Vagina (tissue), 2 donors: Measurements from ENCODE around the gene ANKRD11. TPM values are rescaled to one million over a fixed set of nuclear protein-coding genes. Genes with fewer than 3 reads are reported as not detected.

Experiments used
- DNase-seq, 2 donors: peaks; one replicate each; pipeline ENCODE4 v3.0.0-alpha.2; 2017; ENCODE audit errors: extremely low spot score in 2 of 2
- H3K27ac ChIP-seq: fragments of 200-600 bp; sonication (generic); one replicate; pipeline ENCODE4 v1.5.1; 2019
- H3K27me3 ChIP-seq: fragments of 200-600 bp; sonication (generic); one replicate; pipeline ENCODE4 v1.5.1; 2019
- H3K36me3 ChIP-seq, 2 donors: fragments of 200-600 bp; sonication (generic); one replicate each; pipeline ENCODE4 v1.5.1; 2017 to 2019
- H3K4me1 ChIP-seq: fragments of 200-600 bp; sonication (generic); one replicate; pipeline ENCODE4 v1.5.1; 2019
- H3K4me3 ChIP-seq, 2 donors: fragments of 200-600 bp; sonication (generic); 1 replicate in 1 of 2; 2 replicates in 1 of 2; pipeline ENCODE4 v1.5.1; 2016 to 2019
- H3K9me3 ChIP-seq: fragments of 200-600 bp; sonication (generic); one replicate; pipeline ENCODE4 v1.5.1; 2019
- POLR2A ChIP-seq, 2 donors: fragments of 450-650 bp; IDR thresholded peaks; one replicate each; pipeline ENCODE4 v1.6.1; 2017; ENCODE audit warnings: antibody characterized with exemption in 2 of 2, mild to moderate bottlenecking in 2 of 2, moderate library complexity in 2 of 2
- POLR2AphosphoS5 ChIP-seq, 2 donors: sonication (generic); formaldehyde crosslinking; IDR thresholded peaks; one replicate each; pipeline ENCODE4 v1.9.0; 2017; ENCODE audit warnings: antibody characterized with exemption in 2 of 2, mild to moderate bottlenecking in 2 of 2, low read depth in 1 of 2; ENCODE audit not compliant: insufficient read depth in 1 of 2
- intact Hi-C: fragments of 100-400 bp; cut with DNase I; formaldehyde crosslinking; loops from one replicate; pipeline ENCODE4 v1.15.1; 2023
- total RNA-seq: library from RNA; depleted of rRNA; stranded (reverse); fragments of >200 nt; gene quantifications from one replicate; pipeline ENCODE4 v1.2.3, GENCODE V29; 2016
- TF ChIP-seq, protein P1 (sequence below), 3 experiments: fragments of 450-650 bp in 2 of 3; fragments of 200-600 bp in 1 of 3; sonication (generic) in 1 of 3; IDR thresholded peaks; one replicate each; pipeline ENCODE4 v1.5.1; 2017 to 2019; ENCODE audit warnings: antibody characterized with exemption in 3 of 3, mild to moderate bottlenecking in 2 of 3, moderate library complexity in 2 of 3

Gene ANKRD11
- total RNA-seq, 1 donor from 2014 or later, result 135 TPM

GRCh38 chr16:89232107-89232506 lies 258.3 kb downstream of the ANKRD11 start:
- intact Hi-C loops, result no loop called here

GRCh38 chr16:89230255-89230654 lies 260.1 kb downstream of the ANKRD11 start:
- TF ChIP-seq POLR2A (IDR thresholded peaks at IDR 0.05), result no peak
- no peak for TF ChIP-seq POLR2AphosphoS5 (IDR thresholded peaks at IDR 0.05; ENCODE audit: insufficient read depth in 1 of 2, low read depth in 1 of 2)
- TF ChIP-seq, protein P1, sequence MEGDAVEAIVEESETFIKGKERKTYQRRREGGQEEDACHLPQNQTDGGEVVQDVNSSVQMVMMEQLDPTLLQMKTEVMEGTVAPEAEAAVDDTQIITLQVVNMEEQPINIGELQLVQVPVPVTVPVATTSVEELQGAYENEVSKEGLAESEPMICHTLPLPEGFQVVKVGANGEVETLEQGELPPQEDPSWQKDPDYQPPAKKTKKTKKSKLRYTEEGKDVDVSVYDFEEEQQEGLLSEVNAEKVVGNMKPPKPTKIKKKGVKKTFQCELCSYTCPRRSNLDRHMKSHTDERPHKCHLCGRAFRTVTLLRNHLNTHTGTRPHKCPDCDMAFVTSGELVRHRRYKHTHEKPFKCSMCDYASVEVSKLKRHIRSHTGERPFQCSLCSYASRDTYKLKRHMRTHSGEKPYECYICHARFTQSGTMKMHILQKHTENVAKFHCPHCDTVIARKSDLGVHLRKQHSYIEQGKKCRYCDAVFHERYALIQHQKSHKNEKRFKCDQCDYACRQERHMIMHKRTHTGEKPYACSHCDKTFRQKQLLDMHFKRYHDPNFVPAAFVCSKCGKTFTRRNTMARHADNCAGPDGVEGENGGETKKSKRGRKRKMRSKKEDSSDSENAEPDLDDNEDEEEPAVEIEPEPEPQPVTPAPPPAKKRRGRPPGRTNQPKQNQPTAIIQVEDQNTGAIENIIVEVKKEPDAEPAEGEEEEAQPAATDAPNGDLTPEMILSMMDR (IDR thresholded peaks at IDR 0.05), result no peak
- no peaks in the 10 kb centered on the region for H3K9me3 ChIP-seq
- H3K27me3 ChIP-seq, result no peaks in the 10 kb centered on the region
- intact Hi-C loops, result no loop called here
- DNase-seq, result no peak
- H3K4me3 ChIP-seq, result no peak overlapping the region
- H3K4me1 ChIP-seq, result no peaks in the 10 kb centered on the region
- H3K36me3 ChIP-seq, result peaks cover 0 to 59% of the 10 kb centered on the region in 2 donors
- no peak overlapping the region for H3K27ac ChIP-seq

More at GRCh38 chr16:89232107-89232506, 258.3 kb downstream of the ANKRD11 start:
- Histone ChIP-seq H3K9me3 (no peaks in the 10 kb centered on the region), H3K4me3 (no peak overlapping the region), H3K27me3 (no peaks in the 10 kb centered on the region), H3K4me1 (no peaks in the 10 kb centered on the region), H3K36me3 (peaks cover 0 to 42% of the 10 kb centered on the region in 2 donors), H3K27ac (no peak overlapping the region)
- no peak for DNase-seq
- TF ChIP-seq, protein P1 (IDR thresholded peaks at IDR 0.05), result no peak
- TF ChIP-seq POLR2AphosphoS5 (IDR thresholded peaks at IDR 0.05; ENCODE audit: insufficient read depth in 1 of 2, low read depth in 1 of 2) (no peak), POLR2A (IDR thresholded peaks at IDR 0.05) (no peak)

- no peak for DNase-seq
- intact Hi-C loops, result no loop called here
- Histone ChIP-seq H3K27ac (no peak overlapping the region), H3K27me3 (no peaks in the 10 kb centered on the region), H3K9me3 (no peaks in the 10 kb centered on the region), H3K4me1 (no peaks in the 10 kb centered on the region), H3K4me3 (no peak overlapping the region), H3K36me3 (peaks cover 0 to 69% of the 10 kb centered on the region in 2 donors)
- no peak for TF ChIP-seq POLR2AphosphoS5 (IDR thresholded peaks at IDR 0.05; ENCODE audit: insufficient read depth in 1 of 2, low read depth in 1 of 2)
- TF ChIP-seq POLR2A (IDR thresholded peaks at IDR 0.05), result no peak
Observed at GRCh38 chr16:89224665-89225064, 265.7 kb downstream of the ANKRD11 start.

DNA sequence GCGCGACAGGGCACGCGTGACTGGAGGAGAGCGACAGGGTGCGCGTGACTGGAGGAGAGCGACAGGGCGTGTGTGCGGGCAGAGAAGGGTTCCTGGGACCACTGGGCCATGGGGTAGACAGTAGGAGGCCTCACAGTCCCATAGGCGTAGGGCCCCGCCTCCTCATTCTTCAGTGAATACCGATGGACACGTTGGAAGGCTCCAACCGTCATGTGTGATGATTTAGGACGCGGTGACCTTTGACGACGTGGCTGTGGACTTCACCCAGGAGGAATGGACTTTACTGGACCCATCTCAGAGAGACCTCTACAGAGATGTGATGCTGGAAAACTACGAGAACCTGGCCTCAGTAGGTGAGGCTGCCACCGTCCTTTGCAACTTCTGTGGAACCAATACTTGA lies 267.4 kb downstream of the ANKRD11 start:
- no peak overlapping the region for H3K4me3 ChIP-seq
- H3K9me3 ChIP-seq, result no peaks in the 10 kb centered on the region
- intact Hi-C loops, result no loop called here
- peaks cover 0 to 63% of the 10 kb centered on the region in 2 donors for H3K36me3 ChIP-seq
- no peak overlapping the region for H3K27ac ChIP-seq
- peaks cover 16% of the 10 kb centered on the region for H3K4me1 ChIP-seq
- TF ChIP-seq, protein P1 (IDR thresholded peaks at IDR 0.05), result no peak
- TF ChIP-seq POLR2A (IDR thresholded peaks at IDR 0.05) (no peak), POLR2AphosphoS5 (IDR thresholded peaks at IDR 0.05; ENCODE audit: insufficient read depth in 1 of 2, low read depth in 1 of 2) (no peak)
- H3K27me3 ChIP-seq, result no peaks in the 10 kb centered on the region
- DNase-seq, result no peak

DNA sequence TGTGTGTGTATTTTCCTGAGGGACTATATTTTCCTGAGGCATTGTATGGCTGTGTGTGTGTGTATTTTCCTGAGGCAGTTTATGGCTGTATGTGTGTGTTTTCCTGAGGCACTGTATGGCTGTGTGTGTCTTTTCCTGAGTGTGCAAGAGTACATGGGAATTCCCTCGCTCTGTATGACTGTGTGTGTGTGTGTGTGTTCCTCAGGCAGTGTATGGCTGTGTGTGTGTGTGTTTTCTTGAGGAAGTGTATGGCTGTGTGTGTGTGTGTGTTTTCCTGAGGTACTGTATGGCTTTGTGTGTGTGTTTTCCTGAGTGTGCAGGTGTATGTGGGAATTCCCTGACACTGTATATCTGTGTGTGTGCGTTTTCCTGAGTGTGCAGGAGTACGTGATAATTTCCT lies 268.8 kb downstream of the ANKRD11 start:
- H3K9me3 ChIP-seq, result no peaks in the 10 kb centered on the region
- no peaks in the 10 kb centered on the region for H3K27me3 ChIP-seq
- H3K27ac ChIP-seq, result no peak overlapping the region
- DNase-seq, result no peak
- intact Hi-C loops, result no loop called here
- H3K4me1 ChIP-seq, result peaks cover 25% of the 10 kb centered on the region
- TF ChIP-seq, protein P1 (IDR thresholded peaks at IDR 0.05), result no peak
- no peak for TF ChIP-seq POLR2A (IDR thresholded peaks at IDR 0.05)
- TF ChIP-seq POLR2AphosphoS5 (IDR thresholded peaks at IDR 0.05; ENCODE audit: insufficient read depth in 1 of 2, low read depth in 1 of 2), result no peak
- H3K4me3 ChIP-seq, result no peak overlapping the region
- peaks cover 0 to 49% of the 10 kb centered on the region in 2 donors for H3K36me3 ChIP-seq
